Stimulated activated CD8-positive, alpha-beta memory T cell treated with anti-CD3 and anti-CD28 coated beads, Interleukin-12 subunit alpha, Interleukin-12 subunit beta, amount 100 ng/mL, for 24 hours (primary cell): ENCODE measurements around the gene TMEM108.

Experiments used
- DNase-seq: peaks from one replicate; pipeline ENCODE4 v3.0.0-alpha.2; 2020; ENCODE audit errors: extremely low read depth

TMEM108 gene

GRCh38 chr3:133117342-133117741 lies 79.2 kb downstream of the TMEM108 start:
- DNase-seq: no peak

GRCh38 chr3:133119176-133119575 lies 81.0 kb downstream of the TMEM108 start:
- no peak for DNase-seq

- no peak for DNase-seq
These were observed 83.3 kb downstream of the TMEM108 start for GRCh38 chr3:133121450-133121849.

- no peak for DNase-seq
These were observed 85.4 kb downstream of the TMEM108 start for GRCh38 chr3:133123636-133124035.

GRCh38 chr3:133124511-133124910 lies 86.3 kb downstream of the TMEM108 start:
- DNase-seq: no peak

- no peak for DNase-seq
These were observed 87.0 kb downstream of the TMEM108 start for GRCh38 chr3:133125171-133125570.

- DNase-seq: no peak
These were observed 87.6 kb downstream of the TMEM108 start for GRCh38 chr3:133125802-133126201.

- DNase-seq: no peak
These were observed 89.2 kb downstream of the TMEM108 start for GRCh38 chr3:133127381-133127780.

- no peak for DNase-seq
These were observed 92.0 kb downstream of the TMEM108 start for GRCh38 chr3:133130168-133130567.

GRCh38 chr3:133135306-133135705 lies 97.1 kb downstream of the TMEM108 start:
- no peak for DNase-seq

GRCh38 chr3:133136114-133137041 lies 98.2 kb downstream of the TMEM108 start:
- DNase-seq: no peak

GRCh38 chr3:133137042-133137996 lies 99.1 kb downstream of the TMEM108 start:
- no peak for DNase-seq

- DNase-seq: no peak
These were observed 99.8 kb downstream of the TMEM108 start for GRCh38 chr3:133138017-133138416.

GRCh38 chr3:133152056-133152455 lies 113.9 kb downstream of the TMEM108 start:
- DNase-seq: no peak

GRCh38 chr3:133152681-133153220 lies 114.6 kb downstream of the TMEM108 start:
- no peak for DNase-seq

GRCh38 chr3:133153382-133153781 lies 115.2 kb downstream of the TMEM108 start:
- no peak for DNase-seq

- DNase-seq: no peak
These were observed 119.5 kb downstream of the TMEM108 start for GRCh38 chr3:133157716-133158115.

- DNase-seq: no peak
These were observed 120.5 kb downstream of the TMEM108 start for GRCh38 chr3:133158686-133159085.

GRCh38 chr3:133159498-133160475 lies 121.6 kb downstream of the TMEM108 start:
- DNase-seq: no peak

GRCh38 chr3:133161656-133162055 lies 123.5 kb downstream of the TMEM108 start:
- no peak for DNase-seq

GRCh38 chr3:133162265-133162664 lies 124.1 kb downstream of the TMEM108 start:
- DNase-seq: no peak
